ENCODE results near the gene GNA14.

DNA sequence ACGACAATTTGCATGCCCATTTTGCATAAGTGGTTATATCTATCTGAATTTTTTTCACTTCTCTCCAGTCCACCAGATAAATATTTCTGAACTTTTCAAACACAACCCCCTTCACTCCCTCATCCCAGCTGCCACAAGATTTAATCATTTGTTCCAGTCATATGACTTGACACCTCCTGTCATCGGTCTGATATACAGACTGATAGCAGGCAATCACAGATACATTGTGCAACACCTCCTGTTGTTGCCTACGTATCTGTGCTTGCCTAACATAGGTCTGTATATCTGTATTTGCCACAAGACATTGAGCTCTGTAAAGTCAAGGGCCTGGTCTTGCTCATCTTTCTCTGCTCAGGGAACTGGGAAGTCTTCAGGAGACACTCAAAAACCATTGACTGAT is 65.6 kb downstream of the GNA14 start:
- TF ChIP-seq, protein P1, sequence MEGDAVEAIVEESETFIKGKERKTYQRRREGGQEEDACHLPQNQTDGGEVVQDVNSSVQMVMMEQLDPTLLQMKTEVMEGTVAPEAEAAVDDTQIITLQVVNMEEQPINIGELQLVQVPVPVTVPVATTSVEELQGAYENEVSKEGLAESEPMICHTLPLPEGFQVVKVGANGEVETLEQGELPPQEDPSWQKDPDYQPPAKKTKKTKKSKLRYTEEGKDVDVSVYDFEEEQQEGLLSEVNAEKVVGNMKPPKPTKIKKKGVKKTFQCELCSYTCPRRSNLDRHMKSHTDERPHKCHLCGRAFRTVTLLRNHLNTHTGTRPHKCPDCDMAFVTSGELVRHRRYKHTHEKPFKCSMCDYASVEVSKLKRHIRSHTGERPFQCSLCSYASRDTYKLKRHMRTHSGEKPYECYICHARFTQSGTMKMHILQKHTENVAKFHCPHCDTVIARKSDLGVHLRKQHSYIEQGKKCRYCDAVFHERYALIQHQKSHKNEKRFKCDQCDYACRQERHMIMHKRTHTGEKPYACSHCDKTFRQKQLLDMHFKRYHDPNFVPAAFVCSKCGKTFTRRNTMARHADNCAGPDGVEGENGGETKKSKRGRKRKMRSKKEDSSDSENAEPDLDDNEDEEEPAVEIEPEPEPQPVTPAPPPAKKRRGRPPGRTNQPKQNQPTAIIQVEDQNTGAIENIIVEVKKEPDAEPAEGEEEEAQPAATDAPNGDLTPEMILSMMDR (IDR thresholded peaks at IDR 0.05 in 2 of 3, conservative IDR thresholded peaks at IDR 0.05 in 1 of 3; ENCODE audit: borderline replicate concordance in 1 of 3, insufficient read depth in 1 of 3, low read depth in 2 of 3, low read length in 2 of 3) = no peak
- TF ChIP-seq POLR2A (IDR thresholded peaks at IDR 0.05; ENCODE audit: borderline replicate concordance, extremely low read depth, insufficient read depth, insufficient read length) (no peak), RAD21 (IDR thresholded peaks at IDR 0.05; ENCODE audit: low read depth) (no peak), ZNF274 (IDR thresholded peaks at IDR 0.05; ENCODE audit: low read depth, low read length) (no peak), MAX (IDR thresholded peaks at IDR 0.05) (no peak), ZFX (IDR thresholded peaks at IDR 0.05) (no peak), EZH2 (IDR thresholded peaks at IDR 0.05) (no peak), CBX3 (IDR thresholded peaks at IDR 0.05; ENCODE audit: low read depth) (no peak), POLR2AphosphoS5 (IDR thresholded peaks at IDR 0.05; ENCODE audit: low read depth, low read length) (no peak), TCF7L2 (IDR thresholded peaks at IDR 0.05; ENCODE audit: borderline replicate concordance, extremely low read depth, insufficient read depth, insufficient read length) (no peak), JUND (IDR thresholded peaks at IDR 0.05) (no peak), CEBPB (IDR thresholded peaks at IDR 0.05; ENCODE audit: low read depth) (no peak), SP1 (IDR thresholded peaks at IDR 0.05; ENCODE audit: low read depth) (no peak)
